HepG2 (cell line): ENCODE measurements around the gene ZNF669.

ENCODE experiments used
- CENPT ChIP-seq: sonication (generic); formaldehyde crosslinking; IDR thresholded peaks from 2 replicates; pipeline ENCODE4 v1.8.0; 2022; ENCODE audit warnings: low read depth, mild to moderate bottlenecking, moderate library complexity, missing genetic modification reagents
- HCFC1 ChIP-seq: fragments of 150-350 bp; IDR thresholded peaks from 2 replicates; pipeline ENCODE4 v1.6.1; 2014; ENCODE audit warnings: low read depth, low read length
- HNRNPLL ChIP-seq: fragments of 200-400 bp; formaldehyde crosslinking; IDR thresholded peaks from 2 replicates; pipeline ENCODE4 v1.6.1; 2017; ENCODE audit warnings: mild to moderate bottlenecking, low read depth, low read length; ENCODE audit not compliant: poor library complexity, severe bottlenecking
- RFX5 ChIP-seq: IDR thresholded peaks from 2 replicates; pipeline ENCODE4 v1.6.1; 2011; ENCODE audit warnings: low read depth, low read length, improper control_type of control experiment
- TARDBP ChIP-seq: sonication (generic); formaldehyde crosslinking; IDR thresholded peaks from 2 replicates; pipeline ENCODE4 v1.8.0; 2022; ENCODE audit warnings: mild to moderate bottlenecking, missing genetic modification reagents
- ZBTB20 ChIP-seq: sonication (generic); formaldehyde crosslinking; IDR thresholded peaks from 2 replicates; pipeline ENCODE4 v1.8.1; 2023; ENCODE audit warnings: missing genetic modification reagents, low read depth, mild to moderate bottlenecking, borderline replicate concordance
- ZMYM2 ChIP-seq: sonication (generic); formaldehyde crosslinking; IDR thresholded peaks from 2 replicates; pipeline ENCODE4 v1.8.0; 2022; ENCODE audit warnings: mild to moderate bottlenecking, missing genetic modification reagents
- ZNF609 ChIP-seq: sonication (generic); formaldehyde crosslinking; IDR thresholded peaks from 2 replicates; pipeline ENCODE4 v1.4.0; 2020; ENCODE audit warnings: mild to moderate bottlenecking, missing genetic modification reagents, borderline replicate concordance
- ZNF792 ChIP-seq: IDR thresholded peaks from 2 replicates; pipeline ENCODE4 v1.6.1; 2016

DNA sequence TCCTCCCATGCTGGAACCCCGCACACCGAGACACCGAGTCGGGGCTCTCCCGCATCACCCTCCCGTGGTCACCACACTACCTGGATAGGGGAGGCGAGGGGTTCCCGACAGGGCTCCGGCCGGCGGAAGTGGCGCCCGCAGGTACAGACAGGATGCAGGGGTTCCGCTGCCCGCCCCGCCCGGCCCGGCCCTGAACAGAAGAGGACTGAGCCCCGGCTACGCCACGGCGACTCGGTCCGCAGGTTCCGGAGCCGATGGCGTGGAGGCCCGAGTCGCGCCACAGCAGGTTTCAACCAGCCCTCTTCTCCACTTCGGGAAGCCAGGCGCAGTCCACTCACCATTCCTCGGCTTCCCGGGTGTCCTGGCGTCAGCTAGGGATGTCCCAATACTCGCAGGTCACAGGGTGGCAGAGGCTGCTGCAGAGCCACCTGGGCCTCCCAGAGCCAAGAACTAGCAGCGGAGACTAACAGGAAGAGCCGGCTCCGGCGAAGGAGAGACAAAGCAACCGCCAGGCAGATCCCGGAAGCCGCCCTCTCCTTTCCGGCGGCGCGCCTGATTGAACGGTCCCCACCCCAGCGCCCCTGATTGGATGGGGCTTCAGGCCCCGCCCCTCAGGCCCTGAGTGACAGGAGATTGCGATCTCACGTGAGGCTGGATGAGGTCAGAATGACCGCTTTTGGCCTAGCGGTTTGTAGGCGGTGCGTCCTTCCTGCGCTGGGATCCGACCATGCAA, at the start of gene ZNF669:
- no peak for TF ChIP-seq CENPT (CRISPR knock-in tag)
- peak; percentile 68 for TF ChIP-seq TARDBP (CRISPR knock-in tag)
- TF ChIP-seq HCFC1, result no peak
- TF ChIP-seq ZNF609 (CRISPR knock-in tag), result no peak
- TF ChIP-seq ZMYM2 (CRISPR knock-in tag), result 0 out of 2 replicates have a peak, but pooled peaks have one; percentile 55
- TF ChIP-seq HNRNPLL, result peak; percentile 98
- no peak for TF ChIP-seq ZBTB20 (CRISPR knock-in tag)
- TF ChIP-seq ZNF792, result 0 out of 2 replicates have a peak, but pooled peaks have one; percentile 48
- no peak for TF ChIP-seq RFX5
